Gastrocnemius medialis (tissue), 4 donors: ENCODE data around the gene TRMT5. TPM values are rescaled to one million over a fixed set of nuclear protein-coding genes. Genes with fewer than 3 reads are reported as not detected.

Source experiments
- ATAC-seq, 2 donors: fragments of 150-250 bp; one replicate each; pipeline ENCODE4 v1.9.1; 2016
- DNase-seq, 2 donors: peaks; one replicate each; pipeline ENCODE4 v3.0.0-alpha.2; 2019
- H3K27ac ChIP-seq, 4 donors: fragments of 200-600 bp; sonication (generic); 1 replicate in 1 of 4; 2 replicates in 3 of 4; pipeline ENCODE4 v1.5.1; 2016 to 2018; ENCODE audit warnings: mild to moderate bottlenecking in 2 of 4, moderate library complexity in 1 of 4
- H3K27me3 ChIP-seq, 3 donors: fragments of 200-600 bp; sonication (generic) in 2 of 3; 1 replicate in 1 of 3; 2 replicates in 2 of 3; pipeline versions ENCODE4 v1.5.1 to v1.6.0; 2016 to 2019; ENCODE audit warnings: mild to moderate bottlenecking in 1 of 3, moderate library complexity in 1 of 3
- H3K36me3 ChIP-seq, 2 donors: fragments of 200-600 bp; sonication (generic) in 1 of 2; one replicate each; pipeline ENCODE4 v1.5.1; 2017 to 2018
- H3K4me1 ChIP-seq, 2 donors: fragments of 200-600 bp; sonication (generic) in 1 of 2; one replicate each; pipeline ENCODE4 v1.5.1; 2016 to 2017; ENCODE audit warnings: mild to moderate bottlenecking in 2 of 2
- H3K4me3 ChIP-seq, 4 donors: fragments of 200-600 bp; sonication (generic) in 3 of 4; 1 replicate in 1 of 4; 2 replicates in 3 of 4; pipeline ENCODE4 v1.5.1; 2016 to 2019; ENCODE audit warnings: mild to moderate bottlenecking in 2 of 4
- H3K9me3 ChIP-seq, 3 donors: fragments of 200-600 bp; sonication (generic) in 2 of 3; 1 replicate in 1 of 3; 2 replicates in 2 of 3; pipeline ENCODE4 v1.5.1; 2016 to 2019
- CTCF ChIP-seq, 5 experiments: fragments of 450-650 bp in 3 of 5; fragments of 200-600 bp in 2 of 5; sonication (generic) in 2 of 5; IDR thresholded peaks in 4 of 5; conservative IDR thresholded peaks in 1 of 5; 1 replicate in 4 of 5; 2 replicates in 1 of 5; pipeline ENCODE4 v1.5.1; 2016 to 2019; ENCODE audit warnings: antibody characterized with exemption in 5 of 5, mild to moderate bottlenecking in 3 of 5, moderate library complexity in 3 of 5
- POLR2A ChIP-seq, 2 donors: fragments of 450-650 bp; IDR thresholded peaks; one replicate each; pipeline ENCODE4 v1.6.1; 2017; ENCODE audit warnings: antibody characterized with exemption in 2 of 2, mild to moderate bottlenecking in 2 of 2, moderate library complexity in 2 of 2
- in situ Hi-C, 4 donors: fragments of 200-750 bp; cut with MboI; loops; one replicate each; pipeline versions ENCODE4 v1.15.0 to v1.8.0; 2017; ENCODE audit warnings: low sequenced_read_pairs in 4 of 4
- intact Hi-C: fragments of 100-400 bp; cut with DNase I; formaldehyde crosslinking; loops from one replicate; pipeline ENCODE4 v1.15.1; 2023; ENCODE audit warnings: low total_unique reads
- total RNA-seq, 4 donors: library from RNA; depleted of rRNA; stranded (reverse); fragments of >200 nt; gene quantifications; one replicate each; pipeline versions ENCODE4 v1.1.0 to v1.2.3, GENCODE V29; 2016

The TRMT5 gene
- total RNA-seq, 4 donors from 2014 or later, result 5.9 to 7.6 (median 6.5) TPM

GRCh38 chr14:60926002-60926401 is 54.9 kb downstream of the TRMT5 start:
- Histone ChIP-seq H3K4me1 (peaks cover 8 to 9% of the 10 kb centered on the region in 2 donors), H3K27ac (no peak overlapping the region), H3K9me3 (no peaks in the 10 kb centered on the region), H3K4me3 (no peak overlapping the region), H3K36me3 (no peaks in the 10 kb centered on the region), H3K27me3 (no peaks in the 10 kb centered on the region)
- DNase-seq (no peak), ATAC-seq (no peak)
- in situ Hi-C loops (no loop called here), intact Hi-C loops (no loop called here)
- TF ChIP-seq POLR2A (IDR thresholded peaks at IDR 0.05) (no peak), CTCF (IDR thresholded peaks at IDR 0.05 in 4 of 5, conservative IDR thresholded peaks at IDR 0.05 in 1 of 5) (no peak)

GRCh38 chr14:60925286-60925685 is 55.6 kb downstream of the TRMT5 start:
- Histone ChIP-seq H3K27me3 (no peaks in the 10 kb centered on the region), H3K4me1 (peaks cover 1 to 2% of the 10 kb centered on the region in 2 donors), H3K27ac (no peak overlapping the region), H3K36me3 (no peaks in the 10 kb centered on the region), H3K9me3 (no peaks in the 10 kb centered on the region), H3K4me3 (no peak overlapping the region)
- DNase-seq, result no peak
- ATAC-seq, result no peak
- intact Hi-C loops, result no loop called here
- in situ Hi-C loops, result no loop called here
- TF ChIP-seq CTCF (IDR thresholded peaks at IDR 0.05 in 4 of 5, conservative IDR thresholded peaks at IDR 0.05 in 1 of 5) (no peak), POLR2A (IDR thresholded peaks at IDR 0.05) (no peak)

GRCh38 chr14:60922050-60922449 is 58.8 kb downstream of the TRMT5 start:
- no peaks in the 10 kb centered on the region for H3K9me3 ChIP-seq
- TF ChIP-seq POLR2A (IDR thresholded peaks at IDR 0.05), result no peak
- TF ChIP-seq CTCF (IDR thresholded peaks at IDR 0.05 in 4 of 5, conservative IDR thresholded peaks at IDR 0.05 in 1 of 5), result no peak
- in situ Hi-C loops (no loop called here), intact Hi-C loops (no loop called here)
- H3K4me3 ChIP-seq, result no peak overlapping the region
- no peaks in the 10 kb centered on the region for H3K36me3 ChIP-seq
- ATAC-seq, result no peak
- no peaks in the 10 kb centered on the region for H3K27me3 ChIP-seq
- no peak overlapping the region for H3K27ac ChIP-seq
- H3K4me1 ChIP-seq, result no peaks in the 10 kb centered on the region
- DNase-seq, result no peak

Other genes with a start within 250 kb of the TRMT5 start
- gene MNAT1, start 246.3 kb downstream of the TRMT5 start, total RNA-seq, result 10 to 100 TPM; 50.1 to 69.2 (median 62.0) TPM
- 10 to 100 TPM in 1 of 4 donors, 1 to 10 TPM in 3; 4.0 to 22.6 (median 7.0) TPM for gene SLC38A6, start 166 bp upstream of the TRMT5 start, total RNA-seq